IMR-90 (cell line): ENCODE data around the gene SCNM1. TPM values are rescaled to one million over a fixed set of nuclear protein-coding genes. Genes with fewer than 3 reads are reported as not detected.

ENCODE experiments used
- ATAC-seq: fragments of 200-7000 bp; cut with Tn5 transposase; 2 replicates; pipeline ENCODE4 v1.9.1; 2020; ENCODE audit warnings: low read depth, mild to moderate bottlenecking, moderate library complexity
- BruUV-seq: library from RNA; stranded (reverse); fragments of 400-500 nt; replicated peaks from 2 replicates; lab custom pipeline; 2021; lab: Mats Ljungman, UMichigan
- CTCF ChIA-PET: fragments of 300-600 bp; formaldehyde crosslinking; extraction: SDS; loops from one replicate; lab custom pipeline; 2021; ENCODE audit warnings: antibody characterized with exemption; lab: Yijun Ruan, JAX
- POLR2A ChIA-PET: fragments of 300-600 bp; sonication (Branson Sonifier 250); formaldehyde crosslinking; loops from one replicate; lab custom pipeline; 2022; ENCODE audit warnings: antibody characterized with exemption; ENCODE audit not compliant: unreplicated experiment; lab: Charles Lee
- DNase-seq: peaks from one replicate; pipeline ENCODE4 v3.0.0; 2013
- H2AFZ ChIP-seq: replicated peaks from 2 replicates; pipeline ENCODE3; 2013; ENCODE audit warnings: low read length, mild to moderate bottlenecking; ENCODE audit not compliant: poor library complexity
- H2AK5ac ChIP-seq: 2 replicates; pipeline ENCODE4 v1.6.1; 2013; ENCODE audit warnings: low read depth, low read length, inconsistent platforms
- H2AK9ac ChIP-seq: replicated peaks from 2 replicates; pipeline ENCODE3; 2013; ENCODE audit warnings: mild to moderate bottlenecking, low read depth, low read length, moderate library complexity; ENCODE audit not compliant: poor library complexity
- H2BK120ac ChIP-seq: 2 replicates; pipeline ENCODE4 v1.6.1; 2013; ENCODE audit warnings: low read depth, low read length, inconsistent platforms
- H2BK15ac ChIP-seq: 3 replicates; pipeline ENCODE4 v1.6.1; 2013; ENCODE audit warnings: low read depth, low read length, inconsistent platforms
- H2BK20ac ChIP-seq: 2 replicates; pipeline ENCODE4 v1.6.1; 2013; ENCODE audit warnings: low read depth, mild to moderate bottlenecking, inconsistent platforms, low read length, moderate library complexity
- H2BK5ac ChIP-seq: 2 replicates; pipeline ENCODE4 v1.6.1; 2013; ENCODE audit warnings: mild to moderate bottlenecking, low read depth, low read length, inconsistent platforms; ENCODE audit not compliant: poor library complexity, severe bottlenecking
- H3K14ac ChIP-seq: replicated peaks from 2 replicates; pipeline ENCODE4 v1.6.1; 2013; ENCODE audit warnings: low read depth, low read length, inconsistent platforms
- H3K18ac ChIP-seq: 2 replicates; pipeline ENCODE4 v1.6.1; 2013; ENCODE audit warnings: low read depth, low read length, control low read depth
- H3K23ac ChIP-seq: 2 replicates; pipeline ENCODE4 v1.6.1; 2013; ENCODE audit warnings: low read depth, low read length, inconsistent platforms
- H3K27ac ChIP-seq: 2 replicates; pipeline ENCODE4 v1.5.1; 2013; ENCODE audit warnings: mild to moderate bottlenecking, control low read depth, low read length; ENCODE audit not compliant: insufficient read depth
- H3K27me3 ChIP-seq: 2 replicates; pipeline ENCODE4 v1.6.1; 2013; ENCODE audit warnings: low read length; ENCODE audit not compliant: control insufficient read depth, insufficient read depth
- H3K36me3 ChIP-seq: 2 replicates; pipeline ENCODE4 v1.6.1; 2013; ENCODE audit warnings: low read length, mixed read lengths; ENCODE audit not compliant: control insufficient read depth, insufficient read depth
- H3K4ac ChIP-seq: 2 replicates; pipeline ENCODE4 v1.6.1; 2013; ENCODE audit warnings: low read depth, low read length, inconsistent platforms
- H3K4me1 ChIP-seq: 2 replicates; pipeline ENCODE4 v1.6.1; 2013; ENCODE audit warnings: low read length, mixed read lengths; ENCODE audit not compliant: control insufficient read depth, insufficient read depth
- H3K4me2 ChIP-seq: 2 replicates; pipeline ENCODE4 v1.6.1; 2013; ENCODE audit warnings: low read depth, mild to moderate bottlenecking, control low read depth, low read length, moderate library complexity
- H3K4me3 ChIP-seq: 2 replicates; pipeline ENCODE4 v1.5.1; 2013; ENCODE audit warnings: low read depth, mild to moderate bottlenecking, control low read depth, low read length, moderate library complexity; ENCODE audit not compliant: insufficient read depth
- H3K56ac ChIP-seq: 2 replicates; pipeline ENCODE4 v1.6.1; 2013; ENCODE audit warnings: low read length, inconsistent platforms; ENCODE audit not compliant: insufficient read depth; ENCODE audit errors: extremely low read depth
- H3K79me1 ChIP-seq, 2 experiments: 2 replicates each; pipeline ENCODE4 v1.6.1; 2013; ENCODE audit warnings: low read length in 2 of 2, inconsistent platforms in 1 of 2, low read depth in 1 of 2
- H3K9ac ChIP-seq: 2 replicates; pipeline ENCODE4 v1.6.1; 2013; ENCODE audit warnings: low read depth, low read length, control low read depth
- H3K9me1 ChIP-seq: 2 replicates; pipeline ENCODE4 v1.6.1; 2013; ENCODE audit warnings: low read length, inconsistent platforms; ENCODE audit not compliant: insufficient read depth
- H3K9me3 ChIP-seq: 2 replicates; pipeline ENCODE4 v1.6.1; 2013; ENCODE audit warnings: low read length; ENCODE audit not compliant: control insufficient read depth, insufficient read depth
- H4K20me1 ChIP-seq: 2 replicates; pipeline ENCODE4 v1.6.1; 2013; ENCODE audit warnings: low read length, inconsistent platforms; ENCODE audit not compliant: insufficient read depth
- H4K5ac ChIP-seq: 2 replicates; pipeline ENCODE4 v1.6.1; 2013; ENCODE audit warnings: mild to moderate bottlenecking, low read depth, low read length, control low read depth
- H4K8ac ChIP-seq, 2 experiments: 2 replicates each; pipeline ENCODE4 v1.6.1; 2013; ENCODE audit warnings: low read depth in 2 of 2, low read length in 2 of 2, control low read depth in 1 of 2, inconsistent platforms in 1 of 2
- H4K91ac ChIP-seq: 2 replicates; pipeline ENCODE4 v1.6.1; 2013; ENCODE audit warnings: low read depth, low read length, inconsistent platforms; ENCODE audit not compliant: insufficient read depth
- CHD1 ChIP-seq: IDR thresholded peaks from 2 replicates; pipeline ENCODE4 v1.6.1; 2012; ENCODE audit warnings: low read depth, low read length, improper control_type of control experiment
- MAFK ChIP-seq: IDR thresholded peaks from 2 replicates; pipeline ENCODE4 v1.6.1; 2012; ENCODE audit warnings: low read depth, low read length, improper control_type of control experiment
- MAZ ChIP-seq: IDR thresholded peaks from 2 replicates; pipeline ENCODE4 v1.6.1; 2012; ENCODE audit warnings: low read depth, mild to moderate bottlenecking, low read length, improper control_type of control experiment, moderate library complexity, borderline replicate concordance
- NFE2L2 ChIP-seq: fragments of 150-350 bp; IDR thresholded peaks from 2 replicates; pipeline ENCODE4 v1.6.1; 2016; ENCODE audit warnings: low read depth, mild to moderate bottlenecking, low read length
- POLR2A ChIP-seq: IDR thresholded peaks from 2 replicates; pipeline ENCODE4 v1.6.1; 2012; ENCODE audit warnings: mild to moderate bottlenecking, low read depth, low read length
- SMC3 ChIP-seq: fragments of 150-350 bp; IDR thresholded peaks from 2 replicates; pipeline ENCODE4 v1.6.1; 2016; ENCODE audit warnings: low read depth, mild to moderate bottlenecking, antibody characterized with exemption, low read length, moderate library complexity
- dilution Hi-C: fragments of 300-500 bp; cut with HindIII; formaldehyde crosslinking; loops from one replicate; pipeline ENCODE4 v1.14.3; 2018; ENCODE audit warnings: low sequenced_read_pairs; ENCODE audit not compliant: unreplicated experiment
- in situ Hi-C: fragments of 300-500 bp; cut with MboI; formaldehyde crosslinking; loops from 3 replicates; pipeline ENCODE4 v1.14.3; 2019; ENCODE audit warnings: low sequenced_read_pairs, inconsistent platforms, mixed read lengths
- intact Hi-C: fragments of 100-400 bp; cut with micrococcal nuclease; formaldehyde crosslinking; loops from 2 replicates; pipeline ENCODE4 v1.10.0; 2022
- polyA plus RNA-seq, 3 experiments: library from polyadenylated mRNA; depleted of rRNA; stranded (reverse); fragments of >200 nt; gene quantifications; 2 replicates each; pipeline ENCODE4 v1.2.3, GENCODE V29; 2012; ENCODE audit warnings: low replicate concordance in 1 of 3
- total RNA-seq: library from RNA; depleted of rRNA; stranded (reverse); fragments of >200 nt; gene quantifications from 2 replicates; pipeline ENCODE4 v1.2.3, GENCODE V29; 2012
- TF ChIP-seq, protein P1 (sequence below): conservative IDR thresholded peaks from 2 replicates; pipeline ENCODE4 v1.5.1; 2012; ENCODE audit warnings: mild to moderate bottlenecking, low read depth, low read length, improper control_type of control experiment

SCNM1 gene
- total and polyA plus RNA-seq, 2 of the 4 experiments (the other 2 are of a cell fraction): 27.4 to 33.2 TPM

GRCh38 chr1:151159373-151159772 is 6.6 kb upstream of the SCNM1 start:
- no peak overlapping the region for H3K4ac ChIP-seq
- no peaks in the 10 kb centered on the region for H3K9me1 ChIP-seq
- H3K4me1 ChIP-seq: no peaks in the 10 kb centered on the region
- no peak overlapping the region for H2AK9ac ChIP-seq
- in situ Hi-C loops (loop anchor here (5.0 kb wide), 1 partner anchor 62 kb away; no protein-coding TSS in a partner anchor), dilution Hi-C loops (no loop called here), intact Hi-C loops (no loop called here)
- H2AK5ac ChIP-seq: no peak overlapping the region
- H4K20me1 ChIP-seq: no peaks in the 10 kb centered on the region
- CTCF ChIA-PET: no interaction called here
- TF ChIP-seq MAFK (no peak), CHD1 (no peak), POLR2A (no peak), MAZ (no peak), NFE2L2 (no peak), SMC3 (no peak)
- TF ChIP-seq, protein P1, sequence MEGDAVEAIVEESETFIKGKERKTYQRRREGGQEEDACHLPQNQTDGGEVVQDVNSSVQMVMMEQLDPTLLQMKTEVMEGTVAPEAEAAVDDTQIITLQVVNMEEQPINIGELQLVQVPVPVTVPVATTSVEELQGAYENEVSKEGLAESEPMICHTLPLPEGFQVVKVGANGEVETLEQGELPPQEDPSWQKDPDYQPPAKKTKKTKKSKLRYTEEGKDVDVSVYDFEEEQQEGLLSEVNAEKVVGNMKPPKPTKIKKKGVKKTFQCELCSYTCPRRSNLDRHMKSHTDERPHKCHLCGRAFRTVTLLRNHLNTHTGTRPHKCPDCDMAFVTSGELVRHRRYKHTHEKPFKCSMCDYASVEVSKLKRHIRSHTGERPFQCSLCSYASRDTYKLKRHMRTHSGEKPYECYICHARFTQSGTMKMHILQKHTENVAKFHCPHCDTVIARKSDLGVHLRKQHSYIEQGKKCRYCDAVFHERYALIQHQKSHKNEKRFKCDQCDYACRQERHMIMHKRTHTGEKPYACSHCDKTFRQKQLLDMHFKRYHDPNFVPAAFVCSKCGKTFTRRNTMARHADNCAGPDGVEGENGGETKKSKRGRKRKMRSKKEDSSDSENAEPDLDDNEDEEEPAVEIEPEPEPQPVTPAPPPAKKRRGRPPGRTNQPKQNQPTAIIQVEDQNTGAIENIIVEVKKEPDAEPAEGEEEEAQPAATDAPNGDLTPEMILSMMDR: no peak
- no peak overlapping the region for H2BK120ac ChIP-seq
- peaks cover 7 to 13% of the 10 kb centered on the region in 2 experiments for H3K79me1 ChIP-seq
- no peak overlapping the region for H3K23ac ChIP-seq
- no peak overlapping the region for H4K91ac ChIP-seq
- H3K27ac ChIP-seq: no peak overlapping the region
- no peaks in the 10 kb centered on the region for H3K9me3 ChIP-seq
- no peak overlapping the region for H3K18ac ChIP-seq
- no peak overlapping the region for H3K56ac ChIP-seq
- no peak overlapping the region for H3K4me2 ChIP-seq
- no peak for ATAC-seq
- no TSS peak for BruUV-seq
- H3K27me3 ChIP-seq: no peaks in the 10 kb centered on the region
- POLR2A ChIA-PET: no interaction called here
- no peak overlapping the region for H3K9ac ChIP-seq
- H2BK15ac ChIP-seq: no peak overlapping the region
- H3K4me3 ChIP-seq: no peak overlapping the region
- H4K5ac ChIP-seq: no peak overlapping the region
- H4K8ac ChIP-seq: no peak overlapping the region
- no peak overlapping the region for H2AFZ ChIP-seq
- H2BK20ac ChIP-seq: no peak overlapping the region
- no peak overlapping the region for H3K14ac ChIP-seq
- H2BK5ac ChIP-seq: no peak overlapping the region
- peaks cover 40% of the 10 kb centered on the region for H3K36me3 ChIP-seq
- no peak for DNase-seq
